Prostate gland (tissue), 2 donors: ENCODE data around the gene ULK4. TPM values are rescaled to one million over a fixed set of nuclear protein-coding genes. Genes with fewer than 3 reads are reported as not detected.

Experiments
- DNase-seq: peaks from one replicate; pipeline ENCODE4 v3.0.0-alpha.2; 2019; ENCODE audit warnings: low spot score
- H3K27ac ChIP-seq, 2 donors: fragments of 200-600 bp; sonication (generic); 2 replicates each; pipeline ENCODE4 v1.5.1; 2017 to 2019
- H3K27me3 ChIP-seq: fragments of 200-600 bp; sonication (generic); replicated peaks from 2 replicates; pipeline ENCODE4 v1.5.1; 2019; ENCODE audit not compliant: insufficient read depth
- H3K36me3 ChIP-seq, 2 donors: fragments of 200-600 bp; sonication (generic); 1 replicate in 1 of 2; 2 replicates in 1 of 2; pipeline versions ENCODE4 v1.5.1 to v1.8.1; 2017 to 2019
- H3K4me1 ChIP-seq: fragments of 200-600 bp; sonication (generic); replicated peaks from 2 replicates; pipeline ENCODE4 v1.5.1; 2019
- H3K4me3 ChIP-seq, 2 donors: fragments of 200-600 bp; sonication (generic); 2 replicates each; pipeline ENCODE4 v1.5.1; 2017 to 2019
- H3K9me3 ChIP-seq: fragments of 200-600 bp; sonication (generic); 2 replicates; pipeline ENCODE4 v1.5.1; 2017
- POLR2A ChIP-seq: fragments of 450-650 bp; IDR thresholded peaks from one replicate; pipeline ENCODE4 v1.6.1; 2016; ENCODE audit warnings: antibody characterized with exemption, mild to moderate bottlenecking
- POLR2AphosphoS5 ChIP-seq: sonication (generic); formaldehyde crosslinking; IDR thresholded peaks from one replicate; pipeline ENCODE4 v1.6.1; 2017; ENCODE audit warnings: antibody characterized with exemption
- WGBS: methylation state at CpG from one replicate; pipeline ENCODE4 v1.1.5; 2018; 5-methylcytosine and 5-hydroxymethylcytosine counted together
- intact Hi-C: fragments of 100-400 bp; cut with DNase I; formaldehyde crosslinking; loops from one replicate; pipeline ENCODE4 v1.14.2; 2022
- total RNA-seq, 2 donors: library from RNA; depleted of rRNA; stranded (reverse); fragments of >200 nt; gene quantifications; one replicate each; pipeline ENCODE4 v1.1.0, GENCODE V29; 2016
- TF ChIP-seq, protein P1 (sequence below), 4 experiments: fragments of 200-600 bp in 2 of 4; fragments of 450-650 bp in 2 of 4; sonication (generic) in 2 of 4; IDR thresholded peaks; 1 replicate in 3 of 4; 2 replicates in 1 of 4; pipeline ENCODE4 v1.5.1; 2016 to 2019; ENCODE audit warnings: antibody characterized with exemption in 4 of 4, mild to moderate bottlenecking in 2 of 4, moderate library complexity in 2 of 4

ULK4 gene
- total RNA-seq, 2 donors from 2014 or later: 23.1 to 33.7 TPM

DNA sequence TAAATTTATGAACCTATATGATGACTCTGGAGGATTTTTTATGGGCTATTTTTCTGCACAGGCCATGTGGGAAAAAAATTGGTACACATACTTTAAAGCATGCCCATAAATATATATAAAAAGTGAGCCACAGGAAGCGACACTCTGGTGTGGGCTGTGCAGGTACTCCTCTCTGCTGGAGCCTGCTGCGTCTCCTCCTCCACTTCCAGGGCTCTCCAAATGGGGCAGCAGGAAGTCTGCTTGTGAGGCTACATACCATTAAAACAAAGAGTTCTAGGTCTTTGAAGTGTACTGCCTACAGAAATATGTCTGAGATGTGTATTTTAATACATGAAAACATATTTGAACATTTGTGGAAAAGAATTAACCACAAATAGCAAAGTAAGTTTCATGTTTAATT lies 627.5 kb downstream of the ULK4 start:
- TF ChIP-seq, protein P1, sequence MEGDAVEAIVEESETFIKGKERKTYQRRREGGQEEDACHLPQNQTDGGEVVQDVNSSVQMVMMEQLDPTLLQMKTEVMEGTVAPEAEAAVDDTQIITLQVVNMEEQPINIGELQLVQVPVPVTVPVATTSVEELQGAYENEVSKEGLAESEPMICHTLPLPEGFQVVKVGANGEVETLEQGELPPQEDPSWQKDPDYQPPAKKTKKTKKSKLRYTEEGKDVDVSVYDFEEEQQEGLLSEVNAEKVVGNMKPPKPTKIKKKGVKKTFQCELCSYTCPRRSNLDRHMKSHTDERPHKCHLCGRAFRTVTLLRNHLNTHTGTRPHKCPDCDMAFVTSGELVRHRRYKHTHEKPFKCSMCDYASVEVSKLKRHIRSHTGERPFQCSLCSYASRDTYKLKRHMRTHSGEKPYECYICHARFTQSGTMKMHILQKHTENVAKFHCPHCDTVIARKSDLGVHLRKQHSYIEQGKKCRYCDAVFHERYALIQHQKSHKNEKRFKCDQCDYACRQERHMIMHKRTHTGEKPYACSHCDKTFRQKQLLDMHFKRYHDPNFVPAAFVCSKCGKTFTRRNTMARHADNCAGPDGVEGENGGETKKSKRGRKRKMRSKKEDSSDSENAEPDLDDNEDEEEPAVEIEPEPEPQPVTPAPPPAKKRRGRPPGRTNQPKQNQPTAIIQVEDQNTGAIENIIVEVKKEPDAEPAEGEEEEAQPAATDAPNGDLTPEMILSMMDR (IDR thresholded peaks at IDR 0.05): no peak
- no peak for TF ChIP-seq POLR2A
- TF ChIP-seq POLR2AphosphoS5: no peak
- WGBS: 92% methylated on average over 2 of the region's 2 CpGs
- no peaks in the 10 kb centered on the region for H3K36me3 ChIP-seq
- no peak overlapping the region for H3K4me3 ChIP-seq
- H3K27ac ChIP-seq: no peak overlapping the region
- intact Hi-C loops: no loop called here
- no peaks in the 10 kb centered on the region for H3K4me1 ChIP-seq
- H3K9me3 ChIP-seq: no peaks in the 10 kb centered on the region
- H3K27me3 ChIP-seq: no peaks in the 10 kb centered on the region
- DNase-seq: no peak

DNA sequence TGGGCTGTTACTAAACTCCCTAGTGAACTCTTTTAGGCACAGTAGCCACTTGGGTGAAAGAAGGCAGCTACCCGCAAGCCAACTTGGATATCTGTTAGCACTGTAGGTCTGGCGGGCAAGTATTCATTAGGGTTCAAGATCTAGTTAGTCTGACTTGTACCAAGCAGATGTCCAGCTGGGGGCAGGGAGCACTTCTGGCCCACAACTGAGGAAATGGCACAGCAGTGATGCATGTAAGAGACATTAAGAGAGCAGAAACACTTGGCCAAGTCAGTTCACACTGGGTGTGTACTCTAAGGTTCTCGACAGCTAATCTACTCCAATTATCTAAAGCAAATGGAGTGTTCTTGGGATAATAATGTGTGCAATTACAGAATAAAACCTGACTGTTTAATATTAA lies 630.9 kb downstream of the ULK4 start:
- no peaks in the 10 kb centered on the region for H3K36me3 ChIP-seq
- H3K9me3 ChIP-seq: no peaks in the 10 kb centered on the region
- H3K4me1 ChIP-seq: no peaks in the 10 kb centered on the region
- TF ChIP-seq, protein P1 (IDR thresholded peaks at IDR 0.05): no peak
- TF ChIP-seq POLR2AphosphoS5: no peak
- no peak for TF ChIP-seq POLR2A
- no peaks in the 10 kb centered on the region for H3K27me3 ChIP-seq
- no peak overlapping the region for H3K4me3 ChIP-seq
- intact Hi-C loops: no loop called here
- DNase-seq: no peak
- H3K27ac ChIP-seq: no peak overlapping the region
- 89% methylated on average over 3 of the region's 3 CpGs for WGBS

DNA sequence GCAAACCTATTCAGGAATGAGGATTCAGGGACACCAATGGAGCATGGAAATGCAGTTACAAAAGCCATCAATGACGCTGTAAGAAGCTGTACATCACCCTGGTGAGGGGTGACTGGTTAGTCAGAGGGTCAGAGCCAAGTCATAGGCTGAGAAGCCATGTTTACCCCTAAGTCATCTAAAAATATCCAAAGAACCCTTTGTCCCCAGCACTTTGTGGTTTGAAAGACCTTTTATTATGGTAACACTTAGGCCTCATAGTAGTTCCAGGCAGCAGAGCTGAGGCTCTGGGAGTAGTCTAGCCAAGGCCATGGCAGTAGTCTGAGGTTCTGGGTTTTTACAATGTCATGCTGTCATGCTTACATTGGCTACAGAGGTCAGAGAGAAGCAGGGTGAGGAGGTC lies 631.4 kb downstream of the ULK4 start:
- Histone ChIP-seq H3K27me3 (no peaks in the 10 kb centered on the region), H3K36me3 (no peaks in the 10 kb centered on the region), H3K4me1 (no peaks in the 10 kb centered on the region), H3K9me3 (no peaks in the 10 kb centered on the region), H3K27ac (no peak overlapping the region), H3K4me3 (no peak overlapping the region)
- WGBS: 94% methylated on average over 1 of the region's 1 CpG
- DNase-seq: no peak
- intact Hi-C loops: no loop called here
- TF ChIP-seq POLR2A (no peak), POLR2AphosphoS5 (no peak)
- TF ChIP-seq, protein P1 (IDR thresholded peaks at IDR 0.05): no peak

DNA sequence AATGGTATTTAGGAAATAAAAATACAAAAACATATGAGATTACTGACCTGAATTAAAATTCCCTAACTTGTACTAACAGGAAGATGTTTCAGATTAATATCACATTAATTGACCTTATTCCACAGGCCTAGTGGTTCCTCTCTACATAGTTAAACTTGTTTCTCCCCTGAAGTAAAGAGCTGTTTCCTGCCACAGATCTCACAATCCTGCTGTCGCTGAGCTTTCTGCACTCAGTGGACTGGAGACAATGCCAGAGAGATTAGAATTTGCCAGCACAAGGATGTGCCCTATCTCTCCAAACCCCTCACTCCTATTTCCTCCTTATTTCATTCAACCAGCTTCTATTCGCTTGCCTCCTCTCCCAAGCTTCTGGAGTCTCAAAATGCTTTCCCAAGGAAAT lies 632.0 kb downstream of the ULK4 start:
- no peak for TF ChIP-seq POLR2A
- no peak for TF ChIP-seq POLR2AphosphoS5
- TF ChIP-seq, protein P1 (IDR thresholded peaks at IDR 0.05): no peak
- H3K9me3 ChIP-seq: no peaks in the 10 kb centered on the region
- H3K36me3 ChIP-seq: no peaks in the 10 kb centered on the region
- H3K27me3 ChIP-seq: no peaks in the 10 kb centered on the region
- DNase-seq: no peak
- no peaks in the 10 kb centered on the region for H3K4me1 ChIP-seq
- no peak overlapping the region for H3K4me3 ChIP-seq
- 42% methylated on average over 2 of the region's 2 CpGs for WGBS
- intact Hi-C loops: no loop called here
- H3K27ac ChIP-seq: no peak overlapping the region

DNA sequence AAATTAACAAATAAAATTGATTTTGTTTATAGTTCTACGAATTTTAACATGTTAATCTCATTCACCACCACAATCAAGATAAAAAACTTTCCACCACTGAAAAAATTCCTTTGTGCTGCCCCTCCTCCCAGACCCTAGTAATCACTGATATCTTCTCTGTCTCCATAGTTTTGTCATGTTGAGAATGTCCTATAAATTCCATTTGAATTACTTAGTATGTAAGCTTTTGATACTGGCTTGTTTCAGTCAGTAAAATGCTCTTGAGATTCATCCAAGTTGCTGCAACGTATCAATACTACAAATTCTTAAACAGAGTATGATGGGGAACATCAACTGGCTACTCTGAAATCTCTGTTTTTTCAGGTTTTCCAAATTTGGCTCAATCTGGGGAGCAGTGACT lies 633.0 kb downstream of the ULK4 start:
- DNase-seq: no peak
- intact Hi-C loops: no loop called here
- Histone ChIP-seq H3K36me3 (no peaks in the 10 kb centered on the region), H3K27me3 (no peaks in the 10 kb centered on the region), H3K4me3 (no peak overlapping the region), H3K9me3 (no peaks in the 10 kb centered on the region), H3K4me1 (no peaks in the 10 kb centered on the region), H3K27ac (no peak overlapping the region)
- WGBS: 31% methylated on average over 2 of the region's 2 CpGs
- TF ChIP-seq POLR2AphosphoS5: no peak
- TF ChIP-seq POLR2A: no peak
- TF ChIP-seq, protein P1 (IDR thresholded peaks at IDR 0.05): no peak
